Upper lobe of left lung (tissue), 4 donors: Measurements from ENCODE around the gene TGM4.

Experiments used
- EP300 ChIP-seq, 4 donors: sonication (generic); formaldehyde crosslinking; IDR thresholded peaks; one replicate each; pipeline ENCODE4 v1.5.1; 2017; ENCODE audit warnings: antibody characterized with exemption in 4 of 4, control low read depth in 2 of 4
- TF ChIP-seq, protein P1 (sequence below), 6 experiments: fragments of 450-650 bp in 4 of 6; fragments of 200-600 bp in 2 of 6; sonication (generic) in 2 of 6; IDR thresholded peaks; one replicate each; pipeline ENCODE4 v1.5.1; 2016 to 2019; ENCODE audit warnings: antibody characterized with exemption in 6 of 6

DNA sequence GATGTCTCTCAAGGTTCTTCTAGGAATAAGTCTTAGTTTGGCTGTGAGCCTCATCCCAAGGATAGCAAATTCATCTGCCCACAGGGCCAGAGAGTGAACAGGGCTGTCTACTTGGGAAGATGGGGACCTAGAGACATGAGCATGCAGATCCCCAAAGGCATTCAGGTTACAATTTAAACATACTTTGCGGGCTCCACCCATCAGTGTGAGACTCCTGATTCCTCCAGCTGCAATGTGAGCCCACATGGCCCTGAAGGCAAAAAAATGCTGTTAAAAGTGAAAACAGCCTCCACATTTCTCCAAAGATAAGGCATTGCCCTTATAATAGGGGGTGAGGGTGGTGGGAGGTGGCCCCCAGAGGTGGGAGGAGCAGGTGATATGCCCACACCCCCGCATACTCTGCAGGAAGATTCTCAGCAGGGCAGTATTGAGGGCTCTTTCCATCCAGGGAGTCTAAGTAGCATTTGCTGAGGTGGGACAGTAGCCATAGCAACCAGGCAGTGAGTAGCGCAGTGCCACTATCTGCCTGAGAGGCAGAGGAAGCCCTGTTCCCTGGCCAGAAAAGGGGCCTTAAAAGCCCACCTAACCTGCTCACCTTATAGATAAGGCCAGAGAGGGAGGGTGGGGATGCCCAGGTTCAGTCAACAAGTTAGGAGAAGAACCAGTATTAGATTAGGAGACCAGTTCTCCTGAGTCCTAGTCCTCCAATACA lies 31.2 kb downstream of the TGM4 start:
- TF ChIP-seq, protein P1, sequence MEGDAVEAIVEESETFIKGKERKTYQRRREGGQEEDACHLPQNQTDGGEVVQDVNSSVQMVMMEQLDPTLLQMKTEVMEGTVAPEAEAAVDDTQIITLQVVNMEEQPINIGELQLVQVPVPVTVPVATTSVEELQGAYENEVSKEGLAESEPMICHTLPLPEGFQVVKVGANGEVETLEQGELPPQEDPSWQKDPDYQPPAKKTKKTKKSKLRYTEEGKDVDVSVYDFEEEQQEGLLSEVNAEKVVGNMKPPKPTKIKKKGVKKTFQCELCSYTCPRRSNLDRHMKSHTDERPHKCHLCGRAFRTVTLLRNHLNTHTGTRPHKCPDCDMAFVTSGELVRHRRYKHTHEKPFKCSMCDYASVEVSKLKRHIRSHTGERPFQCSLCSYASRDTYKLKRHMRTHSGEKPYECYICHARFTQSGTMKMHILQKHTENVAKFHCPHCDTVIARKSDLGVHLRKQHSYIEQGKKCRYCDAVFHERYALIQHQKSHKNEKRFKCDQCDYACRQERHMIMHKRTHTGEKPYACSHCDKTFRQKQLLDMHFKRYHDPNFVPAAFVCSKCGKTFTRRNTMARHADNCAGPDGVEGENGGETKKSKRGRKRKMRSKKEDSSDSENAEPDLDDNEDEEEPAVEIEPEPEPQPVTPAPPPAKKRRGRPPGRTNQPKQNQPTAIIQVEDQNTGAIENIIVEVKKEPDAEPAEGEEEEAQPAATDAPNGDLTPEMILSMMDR (IDR thresholded peaks at IDR 0.05) = no peak
- TF ChIP-seq EP300 (IDR thresholded peaks at IDR 0.05) = no peak
